ENCODE measurements around the gene MRC2. TPM values are rescaled to one million over a fixed set of nuclear protein-coding genes. Genes with fewer than 3 reads are reported as not detected.

The MRC2 gene
- total RNA-seq, 1 donor from 2014 or later, result 120 TPM

DNA sequence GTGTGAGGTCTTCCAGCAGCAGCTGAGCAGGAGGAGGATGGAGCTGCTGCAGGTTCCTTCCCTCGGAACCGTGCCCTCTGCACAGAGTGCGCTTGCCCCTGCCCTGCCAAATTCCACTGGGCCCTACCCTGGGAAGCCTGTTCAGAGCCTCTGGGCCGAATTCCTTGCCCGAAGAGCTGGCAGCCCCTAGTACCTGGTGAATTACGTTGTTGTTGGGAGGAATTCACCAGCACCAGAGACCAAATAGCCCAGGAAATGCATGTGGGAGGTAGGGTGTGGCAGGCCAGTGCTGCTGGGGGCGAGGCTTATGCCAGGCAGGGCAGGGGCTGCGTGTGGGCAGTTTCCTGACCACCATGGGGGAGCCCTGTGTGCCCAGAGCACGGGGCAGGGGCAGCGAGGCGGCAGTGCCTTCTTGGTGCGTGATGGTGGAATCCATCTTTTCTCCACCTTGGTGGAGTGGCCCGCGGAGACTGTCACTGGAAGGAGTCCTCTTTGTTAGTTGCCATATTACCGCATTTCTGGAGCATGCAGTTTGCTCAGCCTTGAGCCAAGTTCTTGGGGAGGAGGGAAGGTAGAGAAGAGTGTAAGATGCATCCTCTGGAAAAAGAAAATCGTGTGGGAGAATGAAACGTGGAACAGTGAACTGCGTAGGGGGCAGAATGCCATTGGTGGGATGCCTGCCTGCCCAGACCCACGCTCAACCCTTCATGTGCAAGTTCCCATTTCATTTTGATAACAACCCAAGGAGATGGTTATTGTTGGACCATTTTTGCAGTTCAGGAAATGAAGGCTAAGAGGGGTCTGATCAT lies 2.3 kb downstream of the MRC2 start:
- H3K4me3 Mint-ChIP-seq (ENCODE audit: unreplicated experiment), result peak overlapping the region; percentile 96
- H3K4me1 Mint-ChIP-seq (ENCODE audit: unreplicated experiment), result peaks cover 48% of the 10 kb centered on the region
- no peaks in the 10 kb centered on the region for H3K36me3 Mint-ChIP-seq (ENCODE audit: low read depth, unreplicated experiment)
- H3K27me3 Mint-ChIP-seq (ENCODE audit: unreplicated experiment), result peaks cover 23% of the 10 kb centered on the region
- no peak for DNase-seq (ENCODE audit: low spot score)
- no peaks in the 10 kb centered on the region for H3K9me3 Mint-ChIP-seq (ENCODE audit: unreplicated experiment)
- peak overlapping the region; percentile 34 for H3K27ac Mint-ChIP-seq (ENCODE audit: unreplicated experiment)
- TF ChIP-seq, protein P1, sequence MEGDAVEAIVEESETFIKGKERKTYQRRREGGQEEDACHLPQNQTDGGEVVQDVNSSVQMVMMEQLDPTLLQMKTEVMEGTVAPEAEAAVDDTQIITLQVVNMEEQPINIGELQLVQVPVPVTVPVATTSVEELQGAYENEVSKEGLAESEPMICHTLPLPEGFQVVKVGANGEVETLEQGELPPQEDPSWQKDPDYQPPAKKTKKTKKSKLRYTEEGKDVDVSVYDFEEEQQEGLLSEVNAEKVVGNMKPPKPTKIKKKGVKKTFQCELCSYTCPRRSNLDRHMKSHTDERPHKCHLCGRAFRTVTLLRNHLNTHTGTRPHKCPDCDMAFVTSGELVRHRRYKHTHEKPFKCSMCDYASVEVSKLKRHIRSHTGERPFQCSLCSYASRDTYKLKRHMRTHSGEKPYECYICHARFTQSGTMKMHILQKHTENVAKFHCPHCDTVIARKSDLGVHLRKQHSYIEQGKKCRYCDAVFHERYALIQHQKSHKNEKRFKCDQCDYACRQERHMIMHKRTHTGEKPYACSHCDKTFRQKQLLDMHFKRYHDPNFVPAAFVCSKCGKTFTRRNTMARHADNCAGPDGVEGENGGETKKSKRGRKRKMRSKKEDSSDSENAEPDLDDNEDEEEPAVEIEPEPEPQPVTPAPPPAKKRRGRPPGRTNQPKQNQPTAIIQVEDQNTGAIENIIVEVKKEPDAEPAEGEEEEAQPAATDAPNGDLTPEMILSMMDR (IDR thresholded peaks at IDR 0.05; ENCODE audit: unreplicated experiment), result no peak

DNA sequence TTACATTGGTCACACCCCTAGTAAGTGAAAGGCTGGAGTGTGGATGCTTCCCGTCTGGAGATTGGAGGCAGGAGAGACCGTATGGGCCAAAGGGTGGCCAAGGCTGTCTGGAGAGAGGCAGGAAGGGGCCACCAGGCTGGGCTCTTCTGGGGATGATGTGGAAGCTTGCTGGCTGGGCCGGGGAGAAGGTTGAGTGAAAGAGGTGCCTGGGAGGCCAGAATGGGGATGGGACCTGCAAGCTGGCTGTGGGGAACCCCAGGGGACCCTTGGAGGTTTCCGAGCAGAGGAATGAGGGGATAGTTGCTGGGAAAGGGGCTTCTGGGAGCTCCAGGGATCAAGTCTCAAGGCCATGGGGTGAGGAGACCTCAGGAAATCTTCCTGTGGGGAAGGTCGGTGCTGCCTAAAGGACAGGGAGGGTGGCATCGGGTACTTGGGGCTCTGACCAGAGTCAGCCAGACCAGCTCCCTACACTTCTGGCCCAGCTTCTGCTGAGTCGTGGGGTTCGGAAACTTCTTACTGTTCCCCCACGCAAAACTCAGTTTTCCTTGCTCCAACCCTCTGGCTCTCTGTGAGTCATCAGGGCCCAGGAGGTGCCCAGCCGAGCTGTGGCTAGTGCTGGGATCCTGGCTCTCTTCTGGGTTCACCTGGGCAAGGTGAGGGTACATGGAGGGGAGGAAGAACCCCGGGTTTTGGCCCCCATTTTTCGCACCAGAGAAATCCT lies 3.1 kb downstream of the MRC2 start:
- no peak overlapping the region for H3K27ac Mint-ChIP-seq (ENCODE audit: unreplicated experiment)
- peak overlapping the region; percentile 63 for H3K4me3 Mint-ChIP-seq (ENCODE audit: unreplicated experiment)
- H3K36me3 Mint-ChIP-seq (ENCODE audit: low read depth, unreplicated experiment), result no peaks in the 10 kb centered on the region
- peaks cover 44% of the 10 kb centered on the region for H3K4me1 Mint-ChIP-seq (ENCODE audit: unreplicated experiment)
- TF ChIP-seq, protein P1 (IDR thresholded peaks at IDR 0.05; ENCODE audit: unreplicated experiment), result no peak
- DNase-seq (ENCODE audit: low spot score), result no peak
- H3K9me3 Mint-ChIP-seq (ENCODE audit: unreplicated experiment), result no peaks in the 10 kb centered on the region
- peaks cover 19% of the 10 kb centered on the region for H3K27me3 Mint-ChIP-seq (ENCODE audit: unreplicated experiment)

DNA sequence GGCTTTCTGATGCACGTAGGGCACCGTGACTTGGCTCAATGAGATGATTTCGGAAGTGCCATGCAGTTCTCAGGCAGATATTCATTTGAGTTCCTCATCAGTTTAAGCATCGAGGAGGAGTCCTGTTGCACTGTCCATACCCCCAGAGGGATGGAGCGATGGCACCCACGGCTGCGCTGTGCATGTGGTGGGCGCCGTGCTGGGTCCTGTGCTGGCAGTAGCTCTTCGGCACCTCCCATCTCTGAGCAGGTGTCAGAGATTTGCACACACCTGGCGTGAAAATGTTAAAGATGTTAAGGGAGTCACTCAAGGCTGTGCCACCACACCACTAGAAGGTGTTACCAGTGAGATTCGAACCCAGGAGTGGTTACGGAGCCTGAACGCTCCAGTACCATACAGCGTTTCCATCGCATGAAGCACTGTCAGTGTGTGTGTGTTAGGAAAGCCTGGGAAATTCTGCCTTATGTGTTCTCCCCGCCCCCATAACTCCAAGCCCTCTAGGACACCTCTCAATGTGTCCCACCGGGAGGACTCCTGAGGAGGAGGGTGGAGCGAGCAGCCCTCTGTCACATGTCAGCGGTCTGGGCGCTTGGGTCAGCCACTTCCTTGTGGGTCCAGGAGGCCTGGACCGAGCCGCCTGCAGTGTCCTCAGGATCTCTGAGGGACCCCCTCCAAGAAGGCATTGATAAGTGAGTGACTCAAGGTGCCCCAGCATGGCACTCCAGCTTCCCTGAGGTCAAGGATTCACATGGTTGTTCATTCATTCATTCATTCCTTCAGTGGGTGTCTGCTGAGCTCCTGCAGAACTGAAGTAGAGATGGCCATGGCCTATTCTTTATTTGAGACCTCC lies 3.8 kb downstream of the MRC2 start:
- Mint-ChIP-seq H3K27ac (ENCODE audit: unreplicated experiment) (no peak overlapping the region), H3K4me1 (ENCODE audit: unreplicated experiment) (peaks cover 42% of the 10 kb centered on the region), H3K27me3 (ENCODE audit: unreplicated experiment) (peaks cover 17% of the 10 kb centered on the region), H3K4me3 (ENCODE audit: unreplicated experiment) (no peak overlapping the region), H3K36me3 (ENCODE audit: low read depth, unreplicated experiment) (no peaks in the 10 kb centered on the region), H3K9me3 (ENCODE audit: unreplicated experiment) (no peaks in the 10 kb centered on the region)
- TF ChIP-seq, protein P1 (IDR thresholded peaks at IDR 0.05; ENCODE audit: unreplicated experiment), result no peak
- DNase-seq (ENCODE audit: low spot score), result no peak

DNA sequence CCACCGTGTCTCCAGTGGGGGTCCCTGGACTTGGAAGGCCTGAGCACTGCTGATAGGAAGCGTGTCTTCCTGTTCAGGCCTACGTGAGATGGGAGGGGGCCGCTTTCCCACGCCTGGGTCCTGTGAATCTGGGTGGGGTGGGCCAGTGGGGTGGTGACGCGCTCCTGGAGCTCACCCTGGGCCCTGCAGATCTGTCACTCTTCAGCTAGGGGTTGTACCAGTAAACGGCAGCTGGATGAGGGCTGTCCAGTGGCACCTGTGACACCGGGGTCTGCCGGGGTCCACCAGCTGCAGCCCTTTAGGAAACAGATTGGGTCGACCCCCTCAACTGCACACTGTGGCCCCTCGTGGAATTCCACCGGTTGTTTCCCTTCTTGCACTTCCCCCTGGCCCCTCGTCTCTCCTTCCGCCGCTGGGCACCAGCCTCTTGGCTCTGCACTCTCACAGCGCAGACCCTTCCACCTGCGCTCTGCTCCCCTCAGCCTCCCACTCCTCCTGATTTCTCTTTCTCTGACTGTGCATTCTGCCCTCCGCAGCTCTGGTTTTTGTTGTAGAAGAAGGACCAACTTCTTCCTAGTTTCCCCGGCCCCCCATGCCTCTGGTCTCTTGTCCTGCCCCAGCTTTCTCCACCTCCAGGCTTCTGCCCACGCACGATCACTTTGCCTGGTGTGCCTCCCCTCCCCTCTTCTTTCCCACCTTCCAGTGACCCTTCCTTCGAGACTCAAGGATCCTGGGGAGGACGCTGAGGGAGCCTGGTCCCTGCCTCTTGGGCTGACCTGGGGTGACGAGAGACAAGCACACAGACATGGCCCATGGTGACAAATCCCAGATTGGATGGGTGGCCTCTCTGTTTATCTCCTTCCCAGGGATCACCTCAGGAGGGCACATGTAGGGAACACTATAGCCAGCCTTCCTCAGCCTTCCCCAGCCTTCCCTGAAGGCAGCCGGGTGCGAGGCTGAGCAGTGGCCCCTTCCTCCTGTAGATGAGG lies 4.8 kb downstream of the MRC2 start:
- peaks cover 15% of the 10 kb centered on the region for H3K27me3 Mint-ChIP-seq (ENCODE audit: unreplicated experiment)
- H3K36me3 Mint-ChIP-seq (ENCODE audit: low read depth, unreplicated experiment), result no peaks in the 10 kb centered on the region
- TF ChIP-seq, protein P1 (IDR thresholded peaks at IDR 0.05; ENCODE audit: unreplicated experiment), result no peak
- H3K4me3 Mint-ChIP-seq (ENCODE audit: unreplicated experiment), result peak overlapping the region; percentile 32
- H3K4me1 Mint-ChIP-seq (ENCODE audit: unreplicated experiment), result peaks cover 37% of the 10 kb centered on the region
- no peaks in the 10 kb centered on the region for H3K9me3 Mint-ChIP-seq (ENCODE audit: unreplicated experiment)
- no peak for DNase-seq (ENCODE audit: low spot score)
- H3K27ac Mint-ChIP-seq (ENCODE audit: unreplicated experiment), result no peak overlapping the region
